Ishikawa (cell line): ENCODE results near the gene SLCO1A2.

Source experiments
- CEBPB ChIP-seq: IDR thresholded peaks from 2 replicates; pipeline ENCODE4 v1.6.1; 2012
- CREB1 ChIP-seq: IDR thresholded peaks from 2 replicates; pipeline ENCODE4 v1.6.1; 2012; ENCODE audit warnings: low read depth
- EGR1 ChIP-seq: IDR thresholded peaks from 2 replicates; pipeline ENCODE4 v1.6.1; 2012
- EP300 ChIP-seq: IDR thresholded peaks from 2 replicates; pipeline ENCODE4 v1.6.1; 2012; ENCODE audit warnings: borderline replicate concordance
- FOXM1 ChIP-seq: IDR thresholded peaks from 2 replicates; pipeline ENCODE4 v1.6.1; 2012; ENCODE audit warnings: low read depth, borderline replicate concordance
- NFIC ChIP-seq: IDR thresholded peaks from 2 replicates; pipeline ENCODE4 v1.6.1; 2012
- RAD21 ChIP-seq: IDR thresholded peaks from 2 replicates; pipeline ENCODE4 v1.6.1; 2012; ENCODE audit warnings: low read depth
- TAF1 ChIP-seq: IDR thresholded peaks from 2 replicates; pipeline ENCODE4 v1.6.1; 2012; ENCODE audit warnings: low read depth, mild to moderate bottlenecking
- TCF12 ChIP-seq: IDR thresholded peaks from 2 replicates; pipeline ENCODE4 v1.6.1; 2012; ENCODE audit warnings: low read depth
- TEAD4 ChIP-seq: IDR thresholded peaks from 2 replicates; pipeline ENCODE4 v1.6.1; 2012
- YY1 ChIP-seq: IDR thresholded peaks from 2 replicates; pipeline ENCODE4 v1.6.1; 2012; ENCODE audit warnings: low read depth
- ZBTB7A ChIP-seq: IDR thresholded peaks from 2 replicates; pipeline ENCODE4 v1.6.1; 2012; ENCODE audit warnings: low read depth
- TF ChIP-seq, protein P1 (sequence below): IDR thresholded peaks from 2 replicates; pipeline ENCODE4 v1.6.1; 2012
- TF ChIP-seq, protein P2 (sequence below): IDR thresholded peaks from 2 replicates; pipeline ENCODE4 v1.6.1; 2012; ENCODE audit warnings: low read depth, mild to moderate bottlenecking
- TF ChIP-seq, protein P3 (sequence below): IDR thresholded peaks from 2 replicates; pipeline ENCODE4 v1.6.1; 2012

Gene SLCO1A2

DNA sequence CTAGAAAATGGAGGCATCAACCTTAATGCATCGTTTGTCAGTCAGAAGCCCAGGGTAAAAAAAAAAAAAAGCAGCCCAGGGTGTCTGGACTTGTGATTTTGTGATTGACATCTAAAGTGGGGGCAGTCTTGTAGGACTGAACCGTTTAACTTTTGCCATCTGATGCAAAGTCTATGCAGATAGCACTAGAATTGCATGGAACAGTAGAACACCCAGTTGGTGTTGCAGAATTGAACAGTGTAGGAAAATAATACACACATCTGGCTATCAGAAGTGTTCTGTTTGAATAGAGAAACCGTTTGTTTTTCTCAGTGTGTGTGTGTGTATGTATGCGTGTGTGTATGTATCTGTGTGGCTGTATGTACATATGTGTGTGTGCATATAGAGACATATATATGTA is 45.0 kb downstream of the SLCO1A2 start:
- TF ChIP-seq RAD21 (no peak), TEAD4 (no peak), CREB1 (no peak), TAF1 (no peak), CEBPB (no peak), ZBTB7A (no peak), YY1 (no peak), EGR1 (no peak), NFIC (no peak), TCF12 (no peak)
- TF ChIP-seq, protein P1, sequence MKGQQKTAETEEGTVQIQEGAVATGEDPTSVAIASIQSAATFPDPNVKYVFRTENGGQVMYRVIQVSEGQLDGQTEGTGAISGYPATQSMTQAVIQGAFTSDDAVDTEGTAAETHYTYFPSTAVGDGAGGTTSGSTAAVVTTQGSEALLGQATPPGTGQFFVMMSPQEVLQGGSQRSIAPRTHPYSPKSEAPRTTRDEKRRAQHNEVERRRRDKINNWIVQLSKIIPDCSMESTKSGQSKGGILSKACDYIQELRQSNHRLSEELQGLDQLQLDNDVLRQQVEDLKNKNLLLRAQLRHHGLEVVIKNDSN = no peak
- TF ChIP-seq, protein P2, sequence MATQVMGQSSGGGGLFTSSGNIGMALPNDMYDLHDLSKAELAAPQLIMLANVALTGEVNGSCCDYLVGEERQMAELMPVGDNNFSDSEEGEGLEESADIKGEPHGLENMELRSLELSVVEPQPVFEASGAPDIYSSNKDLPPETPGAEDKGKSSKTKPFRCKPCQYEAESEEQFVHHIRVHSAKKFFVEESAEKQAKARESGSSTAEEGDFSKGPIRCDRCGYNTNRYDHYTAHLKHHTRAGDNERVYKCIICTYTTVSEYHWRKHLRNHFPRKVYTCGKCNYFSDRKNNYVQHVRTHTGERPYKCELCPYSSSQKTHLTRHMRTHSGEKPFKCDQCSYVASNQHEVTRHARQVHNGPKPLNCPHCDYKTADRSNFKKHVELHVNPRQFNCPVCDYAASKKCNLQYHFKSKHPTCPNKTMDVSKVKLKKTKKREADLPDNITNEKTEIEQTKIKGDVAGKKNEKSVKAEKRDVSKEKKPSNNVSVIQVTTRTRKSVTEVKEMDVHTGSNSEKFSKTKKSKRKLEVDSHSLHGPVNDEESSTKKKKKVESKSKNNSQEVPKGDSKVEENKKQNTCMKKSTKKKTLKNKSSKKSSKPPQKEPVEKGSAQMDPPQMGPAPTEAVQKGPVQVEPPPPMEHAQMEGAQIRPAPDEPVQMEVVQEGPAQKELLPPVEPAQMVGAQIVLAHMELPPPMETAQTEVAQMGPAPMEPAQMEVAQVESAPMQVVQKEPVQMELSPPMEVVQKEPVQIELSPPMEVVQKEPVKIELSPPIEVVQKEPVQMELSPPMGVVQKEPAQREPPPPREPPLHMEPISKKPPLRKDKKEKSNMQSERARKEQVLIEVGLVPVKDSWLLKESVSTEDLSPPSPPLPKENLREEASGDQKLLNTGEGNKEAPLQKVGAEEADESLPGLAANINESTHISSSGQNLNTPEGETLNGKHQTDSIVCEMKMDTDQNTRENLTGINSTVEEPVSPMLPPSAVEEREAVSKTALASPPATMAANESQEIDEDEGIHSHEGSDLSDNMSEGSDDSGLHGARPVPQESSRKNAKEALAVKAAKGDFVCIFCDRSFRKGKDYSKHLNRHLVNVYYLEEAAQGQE = no peak
- TF ChIP-seq, protein P3, sequence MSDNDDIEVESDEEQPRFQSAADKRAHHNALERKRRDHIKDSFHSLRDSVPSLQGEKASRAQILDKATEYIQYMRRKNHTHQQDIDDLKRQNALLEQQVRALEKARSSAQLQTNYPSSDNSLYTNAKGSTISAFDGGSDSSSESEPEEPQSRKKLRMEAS = no peak

DNA sequence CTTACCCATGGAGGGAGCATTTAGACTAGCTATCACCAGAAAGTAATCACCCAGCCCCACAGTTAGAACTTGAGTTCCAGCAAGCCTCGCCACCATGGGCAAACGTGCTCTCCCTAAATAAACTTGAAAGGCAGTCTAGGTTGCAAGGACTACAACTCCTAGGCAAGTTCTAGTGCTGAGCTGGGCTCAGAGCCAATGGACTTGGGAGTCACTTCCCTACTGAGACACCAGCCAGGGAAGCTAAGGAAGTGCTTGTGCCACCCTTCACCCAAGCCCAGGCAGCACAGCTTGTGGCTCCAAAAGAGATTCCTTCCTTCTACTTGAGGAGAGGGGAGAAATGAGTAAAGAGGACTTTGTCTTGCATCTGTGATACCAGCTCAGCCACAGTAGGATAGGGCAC is 57.9 kb downstream of the SLCO1A2 start:
- TF ChIP-seq TEAD4 = no peak
- no peak for TF ChIP-seq ZBTB7A
- no peak for TF ChIP-seq CREB1
- TF ChIP-seq, protein P1 = no peak
- no peak for TF ChIP-seq YY1
- TF ChIP-seq TAF1 = no peak
- TF ChIP-seq TCF12 = no peak
- TF ChIP-seq, protein P3 = no peak
- no peak for TF ChIP-seq RAD21
- no peak for TF ChIP-seq EGR1
- no peak for TF ChIP-seq EP300
- TF ChIP-seq CEBPB = no peak
- no peak for TF ChIP-seq NFIC

DNA sequence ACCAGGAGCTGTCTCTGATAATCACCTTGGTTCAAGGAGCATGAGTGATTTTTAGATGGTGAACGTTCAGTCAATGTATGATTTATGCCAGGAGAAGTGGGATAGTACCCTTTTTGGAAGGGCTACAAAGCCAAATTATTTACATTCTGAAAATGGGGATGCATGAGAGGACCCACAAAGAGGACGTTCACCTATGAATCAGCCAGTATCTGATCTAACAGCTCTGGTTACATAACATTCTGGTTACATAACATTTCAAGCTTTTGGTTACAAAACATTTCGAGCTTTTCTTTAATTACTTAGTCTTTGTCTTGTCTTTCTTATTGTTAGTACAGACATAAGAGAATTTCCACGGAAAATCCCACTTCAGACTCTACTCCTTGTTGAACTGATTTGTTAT is 68.8 kb downstream of the SLCO1A2 start:
- TF ChIP-seq ZBTB7A = no peak
- no peak for TF ChIP-seq RAD21
- no peak for TF ChIP-seq EP300
- TF ChIP-seq YY1 = no peak
- no peak for TF ChIP-seq TEAD4
- TF ChIP-seq, protein P2 = no peak

DNA sequence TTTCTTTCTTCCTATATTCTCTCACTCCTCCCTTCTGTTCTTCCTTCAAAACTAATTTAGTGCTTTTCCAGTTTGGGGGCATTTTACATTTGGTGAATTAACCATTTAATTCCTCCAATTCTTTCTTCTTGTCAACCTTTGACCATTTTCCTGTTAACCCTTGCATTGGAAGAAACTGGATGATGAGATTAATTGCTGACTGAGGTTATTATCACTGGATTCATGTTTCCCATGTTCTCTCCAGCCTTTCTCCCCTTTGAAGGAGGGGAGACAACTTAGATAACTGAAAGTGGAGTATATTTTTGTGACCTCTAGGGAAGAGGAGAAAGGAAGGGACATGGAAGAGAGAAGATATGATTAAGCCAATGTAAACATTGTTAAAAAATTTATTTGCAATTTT is 70.5 kb downstream of the SLCO1A2 start:
- no peak for TF ChIP-seq ZBTB7A
- TF ChIP-seq EGR1 = no peak
- TF ChIP-seq TCF12 = no peak
- no peak for TF ChIP-seq TAF1
- TF ChIP-seq, protein P2 = no peak
- no peak for TF ChIP-seq CEBPB
- TF ChIP-seq FOXM1 = no peak
- TF ChIP-seq, protein P1 = no peak
- TF ChIP-seq, protein P3 = no peak
- no peak for TF ChIP-seq CREB1
- no peak for TF ChIP-seq NFIC
- no peak for TF ChIP-seq TEAD4
- no peak for TF ChIP-seq YY1
- TF ChIP-seq EP300 = no peak
